ENCODE measurements around the gene LILRA5. TPM values are rescaled to one million over a fixed set of nuclear protein-coding genes. Genes with fewer than 3 reads are reported as not detected.

LILRA5 gene
- total RNA-seq, 1 experiment from 2014 or later, result not detected

- Mint-ChIP-seq H3K27me3 (ENCODE audit: low read depth) (peaks cover 50% of the 10 kb centered on the region), H3K4me3 (no peak overlapping the region), H3K9me3 (peaks cover 19% of the 10 kb centered on the region), H3K27ac (no peak overlapping the region), H3K36me3 (peaks cover 19% of the 10 kb centered on the region), H3K4me1 (peaks cover 24% of the 10 kb centered on the region)
- ChIA-PET CTCF (interaction anchor here (0.6 to 4.0 kb wide), 13 partner anchors 9 to 152 kb away, joined by 3 to 32 read pairs (median 5); no protein-coding TSS in a partner anchor), POLR2A (no interaction called here)
- peak; percentile 52 for ATAC-seq
- TF ChIP-seq ARID4B (CRISPR knock-in tag; IDR thresholded peaks at IDR 0.05; ENCODE audit: borderline replicate concordance), result no peak
- TF ChIP-seq MAX (CRISPR knock-in tag; IDR thresholded peaks at IDR 0.05), result no peak
- TF ChIP-seq AFF4 (CRISPR knock-in tag; IDR thresholded peaks at IDR 0.05; ENCODE audit: borderline replicate concordance), result no peak
- TF ChIP-seq ELF4 (CRISPR knock-in tag; IDR thresholded peaks at IDR 0.05; ENCODE audit: low read depth), result no peak
- TF ChIP-seq MXD4 (CRISPR knock-in tag; IDR thresholded peaks at IDR 0.05; ENCODE audit: borderline replicate concordance), result no peak
- no peak for TF ChIP-seq ZNF532 (CRISPR knock-in tag; IDR thresholded peaks at IDR 0.05; ENCODE audit: borderline replicate concordance)
- DNase-seq (ENCODE audit: low spot score), result no peak
These were observed 12.7 kb upstream of the LILRA5 start for GRCh38 chr19:54325631-54326030.

- peak; percentile 72 for ATAC-seq
- TF ChIP-seq E2F1 (CRISPR knock-in tag; IDR thresholded peaks at IDR 0.05) (no peak), CTCF (IDR thresholded peaks at IDR 0.05) (peak; percentile 75), RORB (CRISPR knock-in tag; IDR thresholded peaks at IDR 0.05) (no peak), MYBL2 (CRISPR knock-in tag; IDR thresholded peaks at IDR 0.05) (no peak), MXD4 (CRISPR knock-in tag; IDR thresholded peaks at IDR 0.05; ENCODE audit: borderline replicate concordance) (no peak), OVOL2 (CRISPR knock-in tag; IDR thresholded peaks at IDR 0.05; ENCODE audit: borderline replicate concordance) (no peak), RELA (CRISPR knock-in tag; IDR thresholded peaks at IDR 0.05; ENCODE audit: borderline replicate concordance) (no peak)
- Mint-ChIP-seq H3K4me3 (no peak overlapping the region), H3K27ac (no peak overlapping the region; the same call in 1 of the 2 replicates), H3K4me1 (peaks cover 24% of the 10 kb centered on the region), H3K27me3 (ENCODE audit: low read depth) (peaks cover 54% of the 10 kb centered on the region), H3K9me3 (peaks cover 24% of the 10 kb centered on the region), H3K36me3 (peaks cover 21% of the 10 kb centered on the region)
- CTCF ChIA-PET, result interaction anchor here (0.6 to 4.0 kb wide), 25 partner anchors 8 to 687 kb away, joined by 3 to 32 read pairs (median 4); partner anchors contain the start of genes LILRB5 and MBOAT7
- peak; percentile 46 for DNase-seq (ENCODE audit: low spot score)
- POLR2A ChIA-PET, result no interaction called here
These were observed 12.2 kb upstream of the LILRA5 start for GRCh38 chr19:54325194-54325621.

Measured in WTC11 (cell line).